GM18507 (cell line): ENCODE results near the gene WNT5B.

Source experiments
- DNase-seq: peaks from one replicate; pipeline ENCODE4 v3.0.0; 2011; ENCODE audit warnings: low read depth; ENCODE audit not compliant: insufficient read length; ENCODE audit errors: extremely low spot score
- FAIRE-seq: peaks from 2 replicates; lab custom pipeline; 2011; peaks lifted over from hg19 to GRCh38; lab: Jason Lieb, UNC

Gene WNT5B

GRCh38 chr12:1628666-1629337, at the start of gene WNT5B:
TSS of gene WNT5B (plus strand) at chr12:1629231. CDS start at chr12:1631355, 2,124 bp downstream.
- DNase-seq (no peak), FAIRE-seq (no peak)

- no peak for DNase-seq
- no peak for FAIRE-seq
These were observed 49.2 kb upstream of the WNT5B start for GRCh38 chr12:1579651-1580435.

GRCh38 chr12:1580526-1580925, 48.5 kb upstream of the WNT5B start:
- FAIRE-seq (no peak), DNase-seq (no peak)

- DNase-seq (no peak), FAIRE-seq (no peak)
These were observed 46.9 kb upstream of the WNT5B start for GRCh38 chr12:1581973-1582708.

GRCh38 chr12:1582709-1583050, 46.4 kb upstream of the WNT5B start:
- DNase-seq (no peak), FAIRE-seq (no peak)

GRCh38 chr12:1583421-1584078, 45.5 kb upstream of the WNT5B start:
- DNase-seq (peak; percentile 60), FAIRE-seq (peak; percentile 91)

GRCh38 chr12:1584326-1584725, 44.7 kb upstream of the WNT5B start:
- FAIRE-seq: no peak
- DNase-seq: no peak

- no peak for DNase-seq
- no peak for FAIRE-seq
These were observed 41.0 kb upstream of the WNT5B start for GRCh38 chr12:1587927-1588574.

GRCh38 chr12:1588575-1588947, 40.5 kb upstream of the WNT5B start:
- FAIRE-seq: no peak

GRCh38 chr12:1590221-1590979, 38.6 kb upstream of the WNT5B start:
- FAIRE-seq (no peak), DNase-seq (no peak)

More at GRCh38 chr12:1588575-1588947, 40.5 kb upstream of the WNT5B start:
- no peak for DNase-seq

- DNase-seq: no peak
- no peak for FAIRE-seq
These were observed 38.0 kb upstream of the WNT5B start for GRCh38 chr12:1591034-1591433.

GRCh38 chr12:1591543-1591942, 37.5 kb upstream of the WNT5B start:
- FAIRE-seq (no peak), DNase-seq (no peak)

GRCh38 chr12:1592444-1593173, 36.4 kb upstream of the WNT5B start:
- FAIRE-seq (peak; percentile 87), DNase-seq (no peak)

GRCh38 chr12:1593174-1594005, 35.6 kb upstream of the WNT5B start:
- no peak for FAIRE-seq
- no peak for DNase-seq

- FAIRE-seq (no peak), DNase-seq (no peak)
These were observed 35.1 kb upstream of the WNT5B start for GRCh38 chr12:1594006-1594260.

- DNase-seq: no peak
- FAIRE-seq: peak; percentile 83
These were observed 34.6 kb upstream of the WNT5B start, which contains the start of gene FBXL14 for GRCh38 chr12:1594261-1595025. TSS of gene FBXL14 (minus strand) at chr12:1594581. CDS start at chr12:1594066, 515 bp downstream.

GRCh38 chr12:1595026-1595561, 33.9 kb upstream of the WNT5B start:
- DNase-seq: no peak
- peak; percentile 36 for FAIRE-seq
